GM15510 (cell line): ENCODE data around the gene SCGB1A1.
A peak's percentile ranks its signal among the peaks of the same experiment; 100 is the strongest.

ENCODE experiments used
- POLR2A ChIP-seq: IDR thresholded peaks from 3 replicates; pipeline ENCODE4 v1.6.1; 2011; ENCODE audit warnings: borderline replicate concordance; ENCODE audit not compliant: insufficient read length; ENCODE audit errors: extremely low read depth

The SCGB1A1 gene, protein sequence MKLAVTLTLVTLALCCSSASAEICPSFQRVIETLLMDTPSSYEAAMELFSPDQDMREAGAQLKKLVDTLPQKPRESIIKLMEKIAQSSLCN

DNA sequence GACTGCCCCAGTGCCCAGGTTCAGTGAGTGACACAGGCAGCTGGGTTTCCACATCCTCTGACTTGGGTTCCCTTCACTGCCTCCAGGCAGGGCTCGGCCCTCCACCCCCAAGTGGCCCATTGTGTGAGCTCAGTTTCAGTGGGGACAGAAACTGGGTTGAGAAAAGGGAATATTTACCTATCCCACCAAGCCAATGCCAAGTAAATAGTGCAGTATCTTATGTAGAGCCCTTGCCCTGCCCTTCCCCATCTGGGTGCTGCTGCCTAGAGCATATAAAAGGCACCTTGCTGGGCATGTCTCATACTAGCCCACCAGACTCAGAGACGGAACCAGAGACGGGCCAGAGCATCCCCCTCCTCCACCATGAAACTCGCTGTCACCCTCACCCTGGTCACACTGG, at the start of gene SCGB1A1:
SCGB1A1 (plus strand) TSS at position 301 of the 400 bp plus-strand sequence; CDS start at position 364, 63 bp downstream.
- TF ChIP-seq POLR2A: no peak

DNA sequence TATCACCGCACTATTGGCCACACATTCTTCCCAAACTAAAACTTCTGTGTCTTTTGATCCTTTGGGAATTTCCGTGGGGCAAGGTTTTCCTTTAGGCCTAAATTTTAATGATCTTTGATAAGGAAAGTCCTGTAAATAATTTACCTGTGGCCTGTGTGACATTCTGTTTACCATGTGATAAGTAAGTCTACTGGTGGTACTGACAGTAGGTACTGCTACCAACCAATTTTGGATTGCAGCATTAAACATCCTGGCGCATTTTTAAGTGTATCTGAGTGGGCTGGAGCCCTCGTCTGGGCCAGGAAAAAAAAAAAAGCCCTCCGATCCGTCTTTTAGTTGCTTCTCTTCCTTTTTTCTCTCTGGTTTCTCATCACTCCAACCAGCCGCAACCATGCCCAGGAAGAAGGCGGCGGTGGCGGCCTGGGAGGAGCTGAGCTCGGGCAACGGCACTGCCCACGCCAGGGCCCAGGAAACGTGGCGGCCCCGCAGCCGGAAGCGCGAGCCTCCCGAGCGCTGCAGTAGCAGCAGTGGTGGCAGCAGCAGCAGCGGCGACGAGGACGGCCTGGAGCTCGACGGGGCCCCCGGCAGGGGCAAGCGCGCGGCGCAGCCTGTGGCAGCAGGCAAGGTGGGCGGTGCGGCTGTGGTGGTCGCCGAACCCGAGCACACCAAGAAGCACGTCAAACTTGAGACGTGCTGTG, 47.9 kb upstream of the SCGB1A1 start:
- TF ChIP-seq POLR2A: peak; percentile 24

DNA sequence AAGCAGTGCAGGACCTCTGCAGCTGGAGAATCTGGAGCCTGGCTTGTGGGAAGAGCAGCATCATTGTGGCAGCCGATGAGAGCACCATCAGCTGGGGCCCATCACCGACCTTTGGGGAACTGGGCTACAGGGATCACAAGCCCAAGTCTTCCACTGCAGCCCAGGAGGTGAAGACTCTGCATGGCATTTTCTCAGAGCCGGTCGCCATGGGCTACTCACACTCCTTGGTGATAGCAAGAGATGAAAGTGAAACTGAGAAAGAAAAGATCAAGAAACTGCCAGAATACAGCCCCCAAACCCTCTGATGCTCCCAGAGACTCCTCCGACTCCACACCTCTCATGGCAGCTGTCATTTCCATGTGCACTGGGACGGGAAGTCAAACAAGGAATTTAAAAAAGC, 46.0 kb upstream of the SCGB1A1 start:
- no peak for TF ChIP-seq POLR2A

DNA sequence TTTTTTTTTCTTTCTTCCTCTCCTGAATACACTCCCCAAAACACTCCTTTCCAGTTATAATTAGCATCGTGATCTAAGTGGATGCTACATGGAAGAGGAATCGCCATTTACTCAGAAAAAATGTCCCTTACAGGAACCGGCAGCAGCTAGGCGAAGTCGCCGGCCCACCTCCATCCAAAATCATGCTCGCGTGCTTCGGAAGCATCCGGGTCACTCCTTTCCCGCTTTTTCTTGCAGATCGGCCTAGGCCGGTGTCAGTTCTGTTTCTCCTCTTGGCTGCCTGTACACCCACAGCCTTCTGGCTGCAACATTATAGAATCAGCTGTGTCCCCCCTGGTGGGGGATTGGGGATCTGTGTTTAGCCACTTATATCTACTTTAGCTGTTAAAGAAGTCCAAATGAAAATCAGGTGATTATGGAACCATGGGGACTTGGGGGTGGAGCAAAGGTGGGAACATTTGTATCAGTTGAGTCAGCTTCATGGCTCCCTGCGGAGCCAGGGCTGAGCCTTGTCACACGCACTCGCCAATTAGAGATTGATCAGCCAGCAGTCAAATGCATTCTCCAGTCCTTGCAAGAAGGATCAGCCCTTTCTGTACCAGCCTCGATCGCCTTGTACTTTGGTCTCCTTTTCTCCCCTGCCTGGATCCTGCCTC, 45.2 kb upstream of the SCGB1A1 start:
- no peak for TF ChIP-seq POLR2A

DNA sequence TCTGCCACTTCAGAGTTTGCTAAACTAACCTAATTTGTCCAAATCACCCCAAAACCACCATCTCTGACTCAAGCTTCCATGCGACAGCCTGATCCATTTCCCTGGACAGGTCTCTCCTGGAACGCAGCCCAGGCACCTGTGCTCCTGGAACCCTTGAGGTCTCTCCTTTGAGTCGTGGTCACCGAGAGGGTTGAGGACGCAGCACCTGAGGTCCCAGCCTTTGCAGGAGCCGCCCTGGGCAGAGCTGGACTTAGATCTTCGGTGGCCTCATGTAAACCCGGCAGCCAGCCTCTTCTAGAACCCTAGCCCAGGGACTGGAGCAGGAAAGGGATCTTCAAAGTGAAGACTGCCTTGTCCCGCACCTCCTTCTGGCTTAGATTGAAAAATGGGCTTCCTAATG, 44.0 kb upstream of the SCGB1A1 start:
- no peak for TF ChIP-seq POLR2A

DNA sequence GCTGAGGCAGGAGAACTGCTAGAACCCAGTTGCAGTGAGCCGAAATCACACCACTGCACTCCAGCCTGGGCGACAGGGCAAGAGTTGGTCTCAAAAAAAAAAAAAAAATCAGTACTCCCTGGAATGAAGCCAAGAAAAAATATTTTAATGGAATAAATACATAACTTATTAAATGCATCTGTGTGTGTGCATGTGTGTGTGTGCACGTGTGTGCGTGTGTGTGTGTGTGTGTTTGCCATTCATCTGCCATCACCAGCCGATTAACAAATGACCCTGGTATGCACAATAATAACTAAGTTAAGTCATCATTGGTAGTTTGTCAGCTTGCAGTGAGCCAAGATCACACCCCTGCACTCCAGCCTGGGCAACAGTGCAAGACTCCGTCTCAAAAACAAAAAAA, 35.0 kb upstream of the SCGB1A1 start:
- no peak for TF ChIP-seq POLR2A

DNA sequence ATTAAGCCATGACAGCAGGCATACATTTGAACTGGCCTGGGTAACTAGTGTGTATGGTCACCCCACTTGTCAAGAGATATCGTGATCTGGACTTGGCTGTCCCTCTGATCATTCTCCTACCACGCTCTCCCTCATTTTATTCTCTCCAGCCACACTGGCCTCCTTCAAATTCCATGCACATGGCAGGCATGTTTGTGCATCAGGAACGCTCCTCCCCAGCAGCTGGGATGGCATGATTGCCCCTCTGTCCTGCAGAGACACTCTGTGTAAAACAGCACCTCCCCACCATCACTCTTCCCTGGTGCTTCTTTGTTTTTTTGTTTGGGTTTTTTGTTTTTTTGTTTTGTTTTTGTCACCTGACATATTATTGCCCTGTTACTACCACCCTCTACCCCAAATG, 31.5 kb upstream of the SCGB1A1 start:
- no peak for TF ChIP-seq POLR2A

DNA sequence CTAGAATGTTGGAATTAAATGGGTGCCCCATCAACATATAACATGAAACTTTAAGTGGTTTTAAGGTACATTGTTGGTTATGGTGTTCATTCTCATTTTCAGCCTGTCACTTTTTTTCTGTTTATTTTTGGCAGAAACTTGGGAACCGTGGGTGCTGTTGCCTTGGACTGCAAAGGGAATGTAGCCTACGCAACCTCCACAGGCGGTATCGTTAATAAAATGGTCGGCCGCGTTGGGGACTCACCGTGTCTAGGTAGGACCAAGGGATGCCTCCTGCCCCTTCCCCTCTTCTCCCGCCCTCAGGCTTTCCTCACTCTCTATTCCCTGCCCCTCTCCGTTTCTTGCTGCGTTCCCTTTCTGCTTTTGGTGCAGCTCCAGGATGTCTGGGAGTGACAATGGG, 29.8 kb upstream of the SCGB1A1 start:
- no peak for TF ChIP-seq POLR2A

DNA sequence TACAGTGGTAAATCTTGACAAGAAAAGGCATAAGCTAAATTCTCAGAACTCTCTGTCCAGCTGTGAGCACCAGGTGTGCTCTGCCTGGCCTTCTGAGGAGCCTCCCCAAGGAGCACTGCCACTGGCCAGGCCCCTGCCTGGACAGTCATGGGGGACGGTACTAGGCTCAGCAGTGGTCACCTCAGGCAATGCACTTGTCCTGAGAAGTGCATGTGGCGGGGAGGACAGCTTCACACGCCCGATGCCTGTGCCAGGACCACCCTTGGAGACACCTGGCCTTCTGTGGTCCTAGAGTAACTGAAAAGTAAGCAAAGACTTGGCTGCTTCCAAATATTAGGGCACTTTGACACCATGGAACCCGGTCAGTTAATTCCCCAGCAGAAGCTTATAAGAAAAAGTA, 28.6 kb upstream of the SCGB1A1 start:
- TF ChIP-seq POLR2A: no peak

DNA sequence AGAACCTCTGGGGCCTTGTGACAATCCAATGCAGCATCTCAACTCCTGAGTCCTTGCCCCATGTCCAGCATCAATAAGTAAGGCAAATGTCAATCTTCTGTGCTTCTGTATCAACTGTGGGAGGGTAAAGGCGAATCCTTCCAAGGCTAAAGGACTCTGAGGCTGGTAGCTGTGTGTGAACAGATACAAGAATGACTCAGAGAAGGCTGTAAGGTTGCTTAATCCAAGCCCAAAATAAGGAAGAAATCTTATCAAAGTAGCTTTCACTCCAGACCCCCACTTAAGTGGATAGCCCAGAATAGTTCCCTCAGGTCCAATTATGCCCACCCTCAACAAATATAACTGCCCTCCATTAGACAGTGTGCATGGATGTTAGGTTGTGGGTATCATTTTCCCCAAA, 28.1 kb upstream of the SCGB1A1 start:
- no peak for TF ChIP-seq POLR2A

DNA sequence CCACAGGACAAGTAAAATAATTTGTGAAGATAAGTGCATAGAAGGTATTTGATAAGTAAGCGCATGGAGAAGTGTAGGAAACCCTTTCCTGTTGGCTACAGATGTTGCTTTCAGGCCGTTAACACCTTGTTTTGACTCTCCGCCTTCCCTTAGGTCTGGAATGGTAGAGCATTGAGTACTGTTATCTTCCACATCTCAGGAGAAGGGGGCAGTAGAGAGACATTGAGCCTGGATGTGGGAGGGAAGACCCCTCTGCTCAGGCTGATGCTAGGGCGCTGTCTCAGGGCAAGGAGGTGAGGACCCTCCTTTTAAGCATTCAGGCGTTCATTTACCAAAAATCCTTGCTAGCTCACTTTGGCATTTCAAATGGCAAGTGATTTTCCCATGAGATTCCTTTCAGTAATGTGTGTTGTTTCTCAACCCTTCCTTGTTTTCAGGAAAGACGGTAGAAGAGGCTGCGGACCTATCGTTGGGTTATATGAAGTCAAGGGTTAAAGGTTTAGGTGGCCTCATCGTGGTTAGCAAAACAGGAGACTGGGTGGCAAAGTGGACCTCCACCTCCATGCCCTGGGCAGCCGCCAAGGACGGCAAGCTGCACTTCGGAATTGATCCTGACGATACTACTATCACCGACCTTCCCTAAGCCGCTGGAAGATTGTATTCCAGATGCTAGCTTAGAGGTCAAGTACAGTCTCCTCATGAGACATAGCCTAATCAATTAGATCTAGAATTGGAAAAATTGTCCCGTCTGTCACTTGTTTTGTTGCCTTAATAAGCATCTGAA, 27.0 kb upstream of the SCGB1A1 start:
- TF ChIP-seq POLR2A: no peak

DNA sequence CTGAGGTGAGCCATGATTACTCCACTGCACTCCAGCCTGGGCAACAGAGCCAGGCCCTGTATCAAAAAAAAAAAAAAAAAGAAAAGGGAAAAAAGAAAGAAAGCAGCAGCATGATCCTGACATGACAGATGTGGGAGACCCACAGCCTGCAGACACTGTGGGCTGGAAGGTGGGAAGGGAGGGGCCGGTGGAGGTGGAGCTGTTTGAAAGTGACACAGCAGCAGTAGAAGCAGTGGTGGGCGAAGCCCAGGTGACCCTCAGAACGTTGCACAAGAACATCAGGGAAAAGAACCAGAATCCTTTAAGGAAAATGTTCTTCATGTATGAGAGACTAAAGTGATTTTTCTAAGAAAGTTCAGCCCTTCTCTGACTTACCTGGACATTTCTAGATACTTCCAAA, 26.3 kb upstream of the SCGB1A1 start:
- no peak for TF ChIP-seq POLR2A

DNA sequence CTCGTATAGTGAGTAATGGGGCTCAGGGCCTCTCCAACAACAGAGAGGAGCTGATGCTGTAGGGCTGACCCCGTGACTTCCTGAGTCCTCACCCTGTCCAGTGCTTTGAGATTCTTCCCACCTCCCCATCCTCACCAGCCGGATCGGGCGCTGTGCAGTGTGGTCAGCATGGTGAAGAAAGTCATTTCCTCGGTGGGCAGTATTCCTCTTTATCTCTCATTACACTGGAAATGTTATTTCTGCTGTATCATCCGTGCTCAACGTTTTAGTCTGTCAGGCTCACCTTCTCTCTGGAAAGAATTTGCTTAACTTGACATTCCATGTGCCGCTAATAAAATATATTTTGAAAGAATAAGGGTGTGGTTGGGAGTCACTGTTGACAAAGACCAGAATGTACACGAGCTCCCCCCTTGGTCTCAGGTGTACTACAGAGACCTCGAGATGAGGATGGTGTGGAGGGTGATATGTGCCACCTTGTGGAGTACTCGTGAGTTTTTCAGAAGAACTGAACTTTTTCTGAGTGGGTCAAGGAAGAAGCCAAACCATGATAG, 25.7 kb upstream of the SCGB1A1 start:
- TF ChIP-seq POLR2A: no peak

DNA sequence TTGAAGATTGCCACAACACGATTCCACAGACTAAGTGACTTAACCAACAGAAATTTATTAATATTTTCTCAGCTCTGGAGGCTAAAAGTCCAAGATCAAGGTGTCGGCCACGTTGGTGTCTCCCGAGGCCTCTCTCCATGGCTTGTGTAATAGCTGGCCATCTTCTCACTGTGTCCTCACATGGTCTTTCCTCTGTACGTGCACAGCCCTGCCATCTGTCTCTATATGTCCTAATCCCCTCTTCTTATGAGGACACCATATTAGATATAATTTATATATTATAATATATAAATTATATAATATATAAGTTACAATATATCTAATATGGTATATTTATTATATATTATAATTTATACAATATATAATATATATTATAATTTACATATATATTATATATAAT, 25.1 kb upstream of the SCGB1A1 start:
- no peak for TF ChIP-seq POLR2A
